HCT116 (cell line): ENCODE measurements around the gene CISD1. TPM values are rescaled to one million over a fixed set of nuclear protein-coding genes. Genes with fewer than 3 reads are reported as not detected.

ENCODE experiments used
- ATAC-seq: fragments of 200-7000 bp; cut with Tn5 transposase; 2 replicates; pipeline ENCODE4 v1.9.1; 2020; ENCODE audit warnings: mild to moderate bottlenecking, moderate library complexity
- BruUV-seq: library from RNA; stranded (reverse); fragments of 400-500 nt; replicated peaks from 2 replicates; lab custom pipeline; 2021; lab: Mats Ljungman, UMichigan
- CTCF ChIA-PET: fragments of 300-600 bp; sonication (Branson Sonifier 250); formaldehyde crosslinking; loops from one replicate; lab custom pipeline; 2021; ENCODE audit warnings: antibody characterized with exemption; lab: Charles Lee
- POLR2A ChIA-PET: fragments of 300-600, 350-600 bp; sonication (Branson Sonifier 250); formaldehyde crosslinking; loops from one replicate; lab custom pipeline; 2021; ENCODE audit warnings: antibody characterized with exemption; lab: Charles Lee
- RAD21 ChIA-PET, 2 experiments: fragments of 300-600 bp; sonication (Branson Sonifier 250); formaldehyde crosslinking; loops; one replicate each; lab custom pipeline; 2023; ENCODE audit warnings: low total read pairs in 2 of 2; ENCODE audit not compliant: uncharacterized antibody in 2 of 2, unreplicated experiment in 2 of 2, low non-redundant PET in 1 of 2; lab: Charles Lee
- DNase-seq: peaks from one replicate; pipeline ENCODE4 v3.0.0-alpha.2; 2010; ENCODE audit warnings: low read depth, low spot score
- H2AFZ ChIP-seq: fragments of 200-600 bp; shearing (Covaris generic), sonication (generic); 2 replicates; pipeline ENCODE4 v1.6.1; 2017; ENCODE audit warnings: low read depth, mixed run types, mixed read lengths, antibody characterized with exemption, low read length; ENCODE audit not compliant: poor library complexity, severe bottlenecking
- H3K27ac ChIP-seq: 2 replicates; pipeline ENCODE4 v1.5.1; 2012; ENCODE audit warnings: low read depth, low read length
- H3K27me3 ChIP-seq: fragments of 200-600 bp; sonication (generic); 2 replicates; pipeline ENCODE4 v1.6.1; 2016; ENCODE audit warnings: mixed run types, low read length, mixed read lengths; ENCODE audit not compliant: insufficient read depth
- H3K36me3 ChIP-seq, 2 experiments: fragments of 200-500 bp in 1 of 2; fragments of 200-600 bp in 1 of 2; sonication (Bioruptor generic) in 1 of 2; sonication (generic) in 1 of 2; 2 replicates each; pipeline versions ENCODE4 v1.5.1 to v1.6.1; 2014 to 2016; ENCODE audit warnings: low read length in 2 of 2, inconsistent platforms in 1 of 2, mixed read lengths in 1 of 2, mixed run types in 1 of 2; ENCODE audit not compliant: insufficient read depth in 2 of 2, control insufficient read depth in 1 of 2
- H3K4me1 ChIP-seq, 2 experiments: fragments of 200-600 bp in 1 of 2; sonication (generic) in 1 of 2; 2 replicates each; pipeline versions ENCODE4 v1.5.1 to v1.6.1; 2012 to 2017; ENCODE audit warnings: low read length in 2 of 2, inconsistent platforms in 1 of 2, mild to moderate bottlenecking in 1 of 2, mixed read lengths in 1 of 2, mixed run types in 1 of 2, moderate library complexity in 1 of 2; ENCODE audit not compliant: insufficient read depth in 2 of 2, control insufficient read depth in 1 of 2
- H3K4me2 ChIP-seq: fragments of 200-600 bp; sonication (generic); 2 replicates; pipeline ENCODE4 v1.6.1; 2017; ENCODE audit warnings: mixed run types, low read length, mixed read lengths
- H3K4me3 ChIP-seq, 2 experiments: fragments of 200-600 bp in 1 of 2; sonication (generic) in 1 of 2; replicated peaks in 1 of 2; 2 replicates each; pipeline ENCODE4 v1.5.1; 2011 to 2016; ENCODE audit warnings: low read length in 2 of 2, control low read depth in 1 of 2, low read depth in 1 of 2, mild to moderate bottlenecking in 1 of 2, mixed read lengths in 1 of 2, mixed run types in 1 of 2
- H3K79me2 ChIP-seq: fragments of 200-600 bp; sonication (generic); 2 replicates; pipeline ENCODE4 v1.6.1; 2017; ENCODE audit warnings: mild to moderate bottlenecking, mixed run types, low read length, moderate library complexity, mixed read lengths; ENCODE audit not compliant: insufficient read depth
- H3K9ac ChIP-seq: fragments of 200-600 bp; sonication (generic); 2 replicates; pipeline ENCODE4 v1.6.1; 2016; ENCODE audit warnings: low read length, mixed read lengths
- H3K9me2 ChIP-seq: fragments of 200-600 bp; sonication (generic), shearing (Covaris generic); 2 replicates; pipeline ENCODE4 v1.6.1; 2017; ENCODE audit warnings: mixed run types, mild to moderate bottlenecking, moderate library complexity; ENCODE audit not compliant: insufficient read depth
- H3K9me3 ChIP-seq, 2 experiments: fragments of 200-500 bp in 1 of 2; fragments of 200-600 bp in 1 of 2; sonication (Bioruptor generic) in 1 of 2; sonication (generic) in 1 of 2; 2 replicates each; pipeline ENCODE4 v1.6.1; 2014 to 2017; ENCODE audit warnings: low read length in 2 of 2, mixed read lengths in 2 of 2, inconsistent platforms in 1 of 2, low read depth in 1 of 2, mild to moderate bottlenecking in 1 of 2, mixed run types in 1 of 2, moderate library complexity in 1 of 2; ENCODE audit not compliant: control insufficient read depth in 1 of 2, insufficient read depth in 1 of 2
- H4K20me1 ChIP-seq: fragments of 200-600 bp; sonication (generic), shearing (Covaris generic); 2 replicates; pipeline ENCODE4 v1.6.1; 2017; ENCODE audit warnings: mixed run types, mild to moderate bottlenecking, moderate library complexity; ENCODE audit not compliant: insufficient read depth
- ATF3 ChIP-seq: IDR thresholded peaks from 2 replicates; pipeline ENCODE4 v1.6.1; 2012
- CEBPB ChIP-seq: IDR thresholded peaks from 2 replicates; pipeline ENCODE4 v1.6.1; 2012; ENCODE audit warnings: low read depth
- CTCF ChIP-seq, 3 experiments: fragments of 200-600 bp in 1 of 3; sonication (generic) in 1 of 3; IDR thresholded peaks in 2 of 3; conservative IDR thresholded peaks in 1 of 3; 2 replicates each; pipeline ENCODE4 v1.5.1; 2012 to 2017; ENCODE audit warnings: low read depth in 2 of 3, low read length in 2 of 3, antibody characterized with exemption in 1 of 3, borderline replicate concordance in 1 of 3, control low read depth in 1 of 3, mild to moderate bottlenecking in 1 of 3, mixed read lengths in 1 of 3, mixed run types in 1 of 3, moderate library complexity in 1 of 3; ENCODE audit not compliant: insufficient read depth in 1 of 3
- EGR1 ChIP-seq: IDR thresholded peaks from 2 replicates; pipeline ENCODE4 v1.6.1; 2012; ENCODE audit warnings: low read depth
- ELF1 ChIP-seq: IDR thresholded peaks from 2 replicates; pipeline ENCODE4 v1.6.1; 2012; ENCODE audit warnings: low read depth, borderline replicate concordance
- EZH2 ChIP-seq: fragments of 200-600 bp; sonication (generic); IDR thresholded peaks from 2 replicates; pipeline ENCODE4 v1.6.1; 2017; ENCODE audit warnings: antibody characterized with exemption, mixed run types
- EZH2phosphoT487 ChIP-seq: fragments of 200-600 bp; IDR thresholded peaks from 2 replicates; pipeline ENCODE4 v1.6.1; 2018; ENCODE audit warnings: antibody characterized with exemption, borderline replicate concordance
- FOSL1 ChIP-seq: IDR thresholded peaks from 2 replicates; pipeline ENCODE4 v1.6.1; 2012; ENCODE audit warnings: low read depth
- MAX ChIP-seq: IDR thresholded peaks from 2 replicates; pipeline ENCODE4 v1.6.1; 2012
- POLR2A ChIP-seq: IDR thresholded peaks from 2 replicates; pipeline ENCODE4 v1.7.0; 2011; ENCODE audit warnings: borderline replicate concordance; ENCODE audit not compliant: insufficient read depth, insufficient read length; ENCODE audit errors: extremely low read depth
- POLR2AphosphoS5 ChIP-seq: IDR thresholded peaks from 2 replicates; pipeline ENCODE4 v1.6.1; 2011; ENCODE audit warnings: mild to moderate bottlenecking, low read depth, low read length, moderate library complexity
- RAD21 ChIP-seq: IDR thresholded peaks from 2 replicates; pipeline ENCODE4 v1.6.1; 2012; ENCODE audit warnings: low read depth, mild to moderate bottlenecking
- REST ChIP-seq: IDR thresholded peaks from 2 replicates; pipeline ENCODE4 v1.6.1; 2012; ENCODE audit warnings: low read depth
- SIN3A ChIP-seq: IDR thresholded peaks from 2 replicates; pipeline ENCODE4 v1.6.1; 2012; ENCODE audit warnings: low read depth
- SRF ChIP-seq: IDR thresholded peaks from 2 replicates; pipeline ENCODE4 v1.6.1; 2012; ENCODE audit warnings: low read depth
- YY1 ChIP-seq: IDR thresholded peaks from 2 replicates; pipeline ENCODE4 v1.6.1; 2011; ENCODE audit warnings: low read length, low read depth, moderate library complexity, mild to moderate bottlenecking; ENCODE audit not compliant: insufficient replicate concordance; ENCODE audit errors: extremely low read depth
- ZBTB33 ChIP-seq: IDR thresholded peaks from 2 replicates; pipeline ENCODE4 v1.6.1; 2011; ENCODE audit warnings: mild to moderate bottlenecking, low read length, moderate library complexity; ENCODE audit not compliant: insufficient replicate concordance; ENCODE audit errors: extremely low read depth
- ZFX ChIP-seq: fragments of 450-650 bp; IDR thresholded peaks from 2 replicates; pipeline ENCODE4 v1.6.1; 2017
- ZNF274 ChIP-seq: fragments of 200-500 bp; sonication (Bioruptor generic); IDR thresholded peaks from 2 replicates; pipeline ENCODE4 v1.6.1; 2014; ENCODE audit warnings: mild to moderate bottlenecking, low read depth, low read length, inconsistent platforms
- intact Hi-C: fragments of 100-400 bp; cut with micrococcal nuclease; formaldehyde crosslinking; loops from 2 replicates; pipeline ENCODE4 v1.10.0; 2022
- total RNA-seq: library from RNA; stranded (reverse); gene quantifications from one replicate; pipeline ENCODE4 v1.2.1, GENCODE V29; 2021; ENCODE audit not compliant: unreplicated experiment

Gene CISD1
- total RNA-seq, 1 experiment from 2014 or later = 47.3 TPM

GRCh38 chr10:58267713-58268453 is 1.1 kb upstream of the CISD1 start, which contains the start of gene IPMK:
TSS of gene IPMK (minus strand) at chr10:58267894. CDS start at chr10:58267611, 283 bp downstream.
- Histone ChIP-seq H3K9me3 (no peaks in the 10 kb centered on the region), H3K9ac (peak within 1 kb of the TSS; percentile 73), H3K4me2 (peak within 1 kb of the TSS; percentile 97), H3K4me1 (peaks cover 16 to 28% of the 10 kb centered on the region in 2 experiments), H3K4me3 (peak within 1 kb of the TSS; percentile 74 to 81), H3K9me2 (no peaks in the 10 kb centered on the region), H2AFZ (peak within 1 kb of the TSS; percentile 91), H3K27ac (peak within 1 kb of the TSS; percentile 46), H3K36me3 (no peaks in the 10 kb centered on the region), H4K20me1 (no peaks in the 10 kb centered on the region), H3K79me2 (peaks cover 51% of the 10 kb centered on the region), H3K27me3 (no peaks in the 10 kb centered on the region)
- intact Hi-C loops = loop anchor here (2.0 kb wide), 1 partner anchor 67 kb away; the partner anchor contains the start of gene UBE2D1
- ATAC-seq = peak; percentile 69
- POLR2A ChIA-PET = interaction anchor here (1.2 kb wide), 1 partner anchor 10 kb away, joined by 4 read pairs; no protein-coding TSS in a partner anchor
- RAD21 ChIA-PET = no interaction called here
- BruUV-seq = no TSS peak
- DNase-seq = peak; percentile 75
- CTCF ChIA-PET = no interaction called here
- peak; percentile 79 for TF ChIP-seq POLR2AphosphoS5
- no peak for TF ChIP-seq ZBTB33
- no peak for TF ChIP-seq EGR1
- no peak for TF ChIP-seq FOSL1
- TF ChIP-seq CTCF (IDR thresholded peaks at IDR 0.05 in 2 of 3, conservative IDR thresholded peaks at IDR 0.05 in 1 of 3; ENCODE audit: borderline replicate concordance in 1 of 3, insufficient read depth in 1 of 3, low read depth in 2 of 3, low read length in 2 of 3) = no peak
- TF ChIP-seq REST = no peak
- no peak for TF ChIP-seq ATF3
- TF ChIP-seq EZH2phosphoT487 = no peak
- peak; percentile 64 for TF ChIP-seq POLR2A
- TF ChIP-seq CEBPB = no peak
- TF ChIP-seq EZH2 = no peak
- TF ChIP-seq YY1 = no peak
- TF ChIP-seq SRF = no peak
- TF ChIP-seq SIN3A = 0 out of 2 replicates have a peak, but pooled peaks have one; percentile 34
- peak; percentile 51; the same call in 1 of the 2 replicates for TF ChIP-seq ZFX
- TF ChIP-seq ELF1 = no peak
- TF ChIP-seq ZNF274 = no peak
- TF ChIP-seq MAX = peak; percentile 92
- TF ChIP-seq RAD21 = no peak
